GM20000 (cell line): Measurements from ENCODE around the gene SLC34A2.

Source experiments
- DNase-seq: peaks from one replicate; pipeline ENCODE4 v3.0.0; 2012; ENCODE audit warnings: low spot score
- TF ChIP-seq, protein P1 (sequence below): IDR thresholded peaks from 2 replicates; pipeline ENCODE4 v1.5.1; 2012; ENCODE audit warnings: mild to moderate bottlenecking, control low read depth; ENCODE audit errors: extremely low read depth, missing control alignments

Gene SLC34A2

GRCh38 chr4:25677157-25677556, 21.5 kb downstream of the SLC34A2 start:
- DNase-seq: no peak
- TF ChIP-seq, protein P1, sequence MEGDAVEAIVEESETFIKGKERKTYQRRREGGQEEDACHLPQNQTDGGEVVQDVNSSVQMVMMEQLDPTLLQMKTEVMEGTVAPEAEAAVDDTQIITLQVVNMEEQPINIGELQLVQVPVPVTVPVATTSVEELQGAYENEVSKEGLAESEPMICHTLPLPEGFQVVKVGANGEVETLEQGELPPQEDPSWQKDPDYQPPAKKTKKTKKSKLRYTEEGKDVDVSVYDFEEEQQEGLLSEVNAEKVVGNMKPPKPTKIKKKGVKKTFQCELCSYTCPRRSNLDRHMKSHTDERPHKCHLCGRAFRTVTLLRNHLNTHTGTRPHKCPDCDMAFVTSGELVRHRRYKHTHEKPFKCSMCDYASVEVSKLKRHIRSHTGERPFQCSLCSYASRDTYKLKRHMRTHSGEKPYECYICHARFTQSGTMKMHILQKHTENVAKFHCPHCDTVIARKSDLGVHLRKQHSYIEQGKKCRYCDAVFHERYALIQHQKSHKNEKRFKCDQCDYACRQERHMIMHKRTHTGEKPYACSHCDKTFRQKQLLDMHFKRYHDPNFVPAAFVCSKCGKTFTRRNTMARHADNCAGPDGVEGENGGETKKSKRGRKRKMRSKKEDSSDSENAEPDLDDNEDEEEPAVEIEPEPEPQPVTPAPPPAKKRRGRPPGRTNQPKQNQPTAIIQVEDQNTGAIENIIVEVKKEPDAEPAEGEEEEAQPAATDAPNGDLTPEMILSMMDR: no peak

- TF ChIP-seq, protein P1: no peak
- DNase-seq: no peak
Measured at GRCh38 chr4:25677943-25678342, 22.3 kb downstream of the SLC34A2 start.

- DNase-seq: no peak
- TF ChIP-seq, protein P1: no peak
Measured at GRCh38 chr4:25687773-25688172, 32.1 kb downstream of the SLC34A2 start.

GRCh38 chr4:25694466-25694865, 38.8 kb downstream of the SLC34A2 start:
- no peak for DNase-seq
- TF ChIP-seq, protein P1: no peak

DNA sequence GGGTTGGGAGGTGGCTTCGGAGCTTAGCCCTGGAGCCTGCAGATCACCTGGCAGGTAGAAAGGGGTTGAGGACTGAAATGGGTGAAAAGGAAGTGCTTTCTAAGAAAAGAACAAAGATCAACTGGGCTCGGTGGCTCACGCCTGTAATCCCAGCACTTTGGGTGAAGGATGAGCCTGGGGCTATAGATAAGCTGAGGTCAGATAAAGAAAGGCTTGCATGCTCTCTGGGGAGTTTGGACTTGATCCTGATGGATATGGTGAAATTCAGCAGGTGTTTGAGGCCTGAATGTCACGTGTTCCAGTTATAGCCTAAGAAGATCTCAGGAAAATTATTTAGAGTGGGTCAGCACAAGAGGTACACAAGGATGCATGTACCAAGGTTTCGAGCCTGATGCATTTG, 40.8 kb downstream of the SLC34A2 start:
- DNase-seq: no peak
- TF ChIP-seq, protein P1: no peak

DNA sequence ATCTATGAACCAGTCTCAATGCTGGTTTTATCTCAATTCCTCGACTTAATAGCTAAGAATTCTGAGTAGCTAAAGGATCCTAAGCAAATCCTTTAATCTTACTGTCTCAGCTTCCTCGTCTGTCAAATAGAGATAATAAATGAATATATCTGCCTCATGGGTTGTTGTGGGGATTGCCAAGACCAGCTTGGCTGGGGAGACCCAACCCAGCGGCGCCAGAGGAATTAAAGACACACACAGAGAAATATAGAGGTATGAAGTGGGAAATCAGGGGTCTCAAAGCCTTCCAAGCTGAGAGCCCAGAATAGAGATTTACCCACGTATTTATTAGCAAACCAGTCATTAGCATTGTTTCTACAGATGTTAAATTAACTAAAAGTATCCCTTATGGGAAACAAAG, 41.9 kb downstream of the SLC34A2 start:
- DNase-seq: no peak
- TF ChIP-seq, protein P1: no peak

- TF ChIP-seq, protein P1: no peak
- DNase-seq: no peak
Measured at GRCh38 chr4:25700661-25701060, 45.0 kb downstream of the SLC34A2 start.
